Activated CD4-positive, alpha-beta T cell treated with anti-CD3 and anti-CD28 coated beads, Interleukin-2, amount 50 U/mL, for 48 hours (primary cell): Measurements from ENCODE around the gene ZMIZ1.
A peak's percentile ranks its signal among the peaks of the same experiment; 100 is the strongest.
"Not testable (repeated sequence)": the region's sequence is repeated elsewhere in the genome, so short reads cannot be mapped to it uniquely, and the experiment has no call there.

ENCODE experiments used
- DNase-seq, 2 experiments: peaks; one replicate each; pipeline ENCODE4 v3.0.0-alpha.2; 2020

ZMIZ1 gene

GRCh38 chr10:79332610-79333315, 264.0 kb downstream of the ZMIZ1 start:
- DNase-seq, result not testable (repeated sequence)

- DNase-seq, result no peak
Measured at GRCh38 chr10:79333513-79333912, 264.7 kb downstream of the ZMIZ1 start.

GRCh38 chr10:79334573-79334972, 265.8 kb downstream of the ZMIZ1 start:
- DNase-seq, result no peak

- no peak for DNase-seq
Measured at GRCh38 chr10:79335094-79335469, 266.3 kb downstream of the ZMIZ1 start.

- DNase-seq, result no peak
Measured at GRCh38 chr10:79335470-79336235, 266.9 kb downstream of the ZMIZ1 start.

GRCh38 chr10:79336276-79336675, 267.5 kb downstream of the ZMIZ1 start:
- no peak for DNase-seq

- DNase-seq, result no peak
Measured at GRCh38 chr10:79336739-79337138, 268.0 kb downstream of the ZMIZ1 start.

- not testable (repeated sequence) for DNase-seq
Measured at GRCh38 chr10:79337783-79338469, 269.2 kb downstream of the ZMIZ1 start.

- DNase-seq, result no peak
Measured at GRCh38 chr10:79339266-79339665, 270.5 kb downstream of the ZMIZ1 start.

- no peak for DNase-seq
Measured at GRCh38 chr10:79340646-79341244, 272.0 kb downstream of the ZMIZ1 start.

- no peak for DNase-seq
Measured at GRCh38 chr10:79342295-79342761, 273.6 kb downstream of the ZMIZ1 start.

- DNase-seq, result no peak
Measured at GRCh38 chr10:79342811-79343561, 274.2 kb downstream of the ZMIZ1 start.

GRCh38 chr10:79344502-79345195, 275.9 kb downstream of the ZMIZ1 start:
- DNase-seq, result no peak

- DNase-seq, result peak in 1 of 2 experiments; percentile 4
Measured at GRCh38 chr10:79345241-79346011, 276.7 kb downstream of the ZMIZ1 start.

GRCh38 chr10:79346012-79346340, 277.2 kb downstream of the ZMIZ1 start:
- DNase-seq, result no peak

- peak in 1 of 2 experiments; percentile 15 for DNase-seq
Measured at GRCh38 chr10:79346388-79347225, 277.8 kb downstream of the ZMIZ1 start.

- DNase-seq, result peak; percentile 94 to 96
Measured at GRCh38 chr10:79347226-79347893, 278.6 kb downstream of the ZMIZ1 start, which contains the start of gene PPIF. TSS of gene PPIF (plus strand) at chr10:79347469. CDS start at chr10:79347549, 80 bp downstream.

GRCh38 chr10:79347894-79348639, 279.3 kb downstream of the ZMIZ1 start:
- DNase-seq, result peak; percentile 81 to 83

- DNase-seq, result peak in 1 of 2 experiments; percentile 5
Measured at GRCh38 chr10:79348640-79348988, 279.8 kb downstream of the ZMIZ1 start.
